ENCODE results near the gene PRPF19. TPM values are rescaled to one million over a fixed set of nuclear protein-coding genes. Genes with fewer than 3 reads are reported as not detected.

Gene PRPF19
- total RNA-seq, 5 donors from 2014 or later (not counting 1 experiment from before 2014, with no cell fraction given) = 81.7 to 106 (median 96.9) TPM

DNA sequence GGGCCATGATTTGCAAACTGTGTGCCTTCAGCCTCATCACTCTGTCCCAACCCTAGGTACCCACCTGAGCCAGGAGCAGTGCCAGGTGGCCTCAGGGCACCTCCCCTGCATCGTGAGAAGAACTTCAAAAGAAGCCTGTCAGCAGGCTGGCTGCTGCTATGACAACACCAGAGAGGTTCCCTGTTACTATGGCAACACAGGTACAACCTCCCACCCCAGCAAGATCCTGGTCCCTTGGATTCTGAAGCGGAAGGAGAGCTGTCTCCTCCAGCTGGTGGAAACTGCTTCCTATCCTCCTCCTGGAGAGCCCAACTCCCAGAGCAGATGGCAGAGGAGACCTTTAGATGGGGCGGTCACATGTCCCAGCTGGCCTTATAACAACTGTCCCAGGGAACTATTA is 36.1 kb downstream of the PRPF19 start:
- DNase-seq = peak in 1 of 35 experiments; percentile 15
- Mint-ChIP-seq H3K36me3 (no peaks in the 10 kb centered on the region), H3K4me3 (no peak overlapping the region), H3K9me3 (no peaks in the 10 kb centered on the region), H3K27me3 (peaks cover 0 to 4% of the 10 kb centered on the region in 2 donors), H3K4me1 (peaks cover 18 to 24% (median 21%) of the 10 kb centered on the region in 3 donors), H3K27ac (peak overlapping the region in 1 of 2 donors; percentile 22)
- 10% methylated on average over 1 of the region's 3 CpGs for WGBS (ENCODE audit: insufficient coverage)
- peaks cover 8 to 40% of the 10 kb centered on the region in 2 experiments for H3K4me1 ChIP-seq (ENCODE audit: control insufficient read depth in 1 of 2, extremely low read depth in 1 of 2, insufficient read depth in 2 of 2, low read length in 2 of 2)
- ATAC-seq (replicated peaks in 1 of 4) = peak in 1 of 4 experiments; percentile 45
- H3K27me3 ChIP-seq (replicated peaks in 1 of 2; ENCODE audit: control insufficient read depth in 2 of 2, extremely low read depth in 1 of 2, insufficient read depth in 2 of 2, low read length in 1 of 2) = peaks cover 0 to 39% of the 10 kb centered on the region in 2 experiments
- no peak overlapping the region for H3K27ac ChIP-seq (ENCODE audit: low read length)
- no peak overlapping the region for H3K4me3 ChIP-seq (ENCODE audit: control insufficient read depth in 1 of 2, extremely low read depth in 1 of 2, low read length in 1 of 2)
- no peaks in the 10 kb centered on the region for H3K9me3 ChIP-seq
- ChIA-PET POLR2A (no interaction called here), CTCF (no interaction called here)
- no peaks in the 10 kb centered on the region for H3K36me3 ChIP-seq (ENCODE audit: control insufficient read depth in 2 of 2, extremely low read depth in 1 of 2, insufficient read depth in 1 of 2, low read length in 1 of 2)

DNA sequence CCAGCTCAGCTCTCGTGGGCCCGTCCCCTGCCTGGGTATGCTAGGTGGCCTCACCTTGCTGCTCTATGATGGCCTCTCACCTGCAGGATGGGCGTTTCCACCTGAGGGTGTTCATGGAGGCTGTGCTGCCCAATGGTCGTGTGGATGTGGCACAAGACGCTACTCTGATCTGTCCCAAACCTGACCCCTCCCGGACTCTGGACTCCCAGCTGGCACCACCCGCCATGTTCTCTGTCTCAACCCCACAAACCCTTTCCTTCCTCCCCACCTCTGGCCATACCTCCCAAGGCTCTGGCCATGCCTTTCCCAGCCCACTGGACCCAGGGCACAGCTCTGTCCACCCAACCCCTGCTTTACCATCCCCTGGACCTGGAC is 36.9 kb downstream of the PRPF19 start:
- 88% methylated on average over 7 of the region's 7 CpGs for WGBS (ENCODE audit: insufficient coverage)
- H3K27ac Mint-ChIP-seq = no peak overlapping the region
- H3K36me3 Mint-ChIP-seq = no peaks in the 10 kb centered on the region
- ATAC-seq (replicated peaks in 1 of 4) (no peak), DNase-seq (no peak)
- Histone ChIP-seq H3K36me3 (ENCODE audit: control insufficient read depth in 2 of 2, extremely low read depth in 1 of 2, insufficient read depth in 1 of 2, low read length in 1 of 2) (no peaks in the 10 kb centered on the region), H3K4me3 (ENCODE audit: control insufficient read depth in 1 of 2, extremely low read depth in 1 of 2, low read length in 1 of 2) (no peak overlapping the region), H3K27ac (ENCODE audit: low read length) (no peak overlapping the region), H3K4me1 (ENCODE audit: control insufficient read depth in 1 of 2, extremely low read depth in 1 of 2, insufficient read depth in 2 of 2, low read length in 2 of 2) (peaks cover 8 to 40% of the 10 kb centered on the region in 2 experiments), H3K9me3 (no peaks in the 10 kb centered on the region), H3K27me3 (replicated peaks in 1 of 2; ENCODE audit: control insufficient read depth in 2 of 2, extremely low read depth in 1 of 2, insufficient read depth in 2 of 2, low read length in 1 of 2) (peaks cover 0 to 39% of the 10 kb centered on the region in 2 experiments)
- peaks cover 18 to 24% (median 21%) of the 10 kb centered on the region in 3 donors for H3K4me1 Mint-ChIP-seq
- peaks cover 0 to 4% of the 10 kb centered on the region in 2 donors for H3K27me3 Mint-ChIP-seq
- ChIA-PET CTCF (interaction anchor here in 1 of 2 donors (0.6 kb wide), 1 partner anchor 392 kb away, joined by 3 read pairs; no protein-coding TSS in a partner anchor), POLR2A (no interaction called here)
- H3K9me3 Mint-ChIP-seq = no peaks in the 10 kb centered on the region
- H3K4me3 Mint-ChIP-seq = no peak overlapping the region

DNA sequence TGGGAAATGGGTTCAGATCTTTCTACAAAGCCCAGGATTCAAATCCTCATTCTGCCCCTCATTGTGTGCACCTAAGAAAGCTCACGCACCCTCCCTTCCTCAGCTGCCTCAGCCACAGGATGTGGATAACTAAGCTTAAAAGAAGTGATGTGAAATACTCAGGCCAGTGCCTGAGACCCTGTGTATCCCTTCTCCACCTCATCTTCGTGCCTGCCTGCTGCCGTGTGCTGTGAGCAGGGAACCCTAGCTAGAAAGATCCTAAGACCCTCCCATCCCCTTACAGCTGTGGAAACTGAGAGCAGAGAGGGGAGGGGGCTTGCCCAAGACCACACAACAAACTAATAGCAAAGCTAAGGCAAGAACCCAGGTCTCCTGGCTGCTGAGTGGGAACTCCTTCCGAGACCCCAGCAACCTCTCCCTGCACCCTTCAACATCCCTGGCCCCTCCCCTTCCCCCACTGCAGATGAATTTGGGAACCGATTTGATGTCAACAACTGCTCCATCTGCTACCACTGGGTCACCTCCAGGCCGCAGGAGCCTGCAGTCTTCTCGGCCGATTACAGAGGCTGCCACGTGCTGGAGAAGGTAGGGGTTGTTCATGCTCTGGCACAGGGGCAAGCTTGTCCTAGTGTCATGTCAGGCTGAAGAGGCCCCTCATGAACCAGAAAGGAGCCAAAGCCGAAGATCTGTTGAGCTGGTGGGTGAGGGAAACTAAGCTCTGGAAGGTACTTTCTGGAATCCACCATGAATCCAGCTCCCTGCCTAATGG is 37.5 kb downstream of the PRPF19 start:
- POLR2A ChIA-PET = no interaction called here
- Mint-ChIP-seq H3K4me3 (no peak overlapping the region), H3K4me1 (peaks cover 18 to 21% (median 21%) of the 10 kb centered on the region in 3 donors), H3K27ac (peak overlapping the region in 1 of 2 donors; percentile 43), H3K27me3 (peaks cover 0 to 4% of the 10 kb centered on the region in 2 donors), H3K36me3 (no peaks in the 10 kb centered on the region), H3K9me3 (no peaks in the 10 kb centered on the region)
- Histone ChIP-seq H3K9me3 (no peaks in the 10 kb centered on the region), H3K4me3 (ENCODE audit: control insufficient read depth in 1 of 2, extremely low read depth in 1 of 2, low read length in 1 of 2) (no peak overlapping the region), H3K27me3 (replicated peaks in 1 of 2; ENCODE audit: control insufficient read depth in 2 of 2, extremely low read depth in 1 of 2, insufficient read depth in 2 of 2, low read length in 1 of 2) (peaks cover 0 to 39% of the 10 kb centered on the region in 2 experiments), H3K4me1 (ENCODE audit: control insufficient read depth in 1 of 2, extremely low read depth in 1 of 2, insufficient read depth in 2 of 2, low read length in 2 of 2) (peaks cover 8 to 40% of the 10 kb centered on the region in 2 experiments), H3K27ac (ENCODE audit: low read length) (no peak overlapping the region), H3K36me3 (ENCODE audit: control insufficient read depth in 2 of 2, extremely low read depth in 1 of 2, insufficient read depth in 1 of 2, low read length in 1 of 2) (no peaks in the 10 kb centered on the region)
- ATAC-seq (replicated peaks in 1 of 4) = no peak
- 93% methylated on average over 5 of the region's 10 CpGs for WGBS (ENCODE audit: insufficient coverage)
- CTCF ChIA-PET = interaction anchor here in 1 of 2 donors (0.6 kb wide), 1 partner anchor 393 kb away, joined by 3 read pairs; no protein-coding TSS in a partner anchor
- DNase-seq = no peak

DNA sequence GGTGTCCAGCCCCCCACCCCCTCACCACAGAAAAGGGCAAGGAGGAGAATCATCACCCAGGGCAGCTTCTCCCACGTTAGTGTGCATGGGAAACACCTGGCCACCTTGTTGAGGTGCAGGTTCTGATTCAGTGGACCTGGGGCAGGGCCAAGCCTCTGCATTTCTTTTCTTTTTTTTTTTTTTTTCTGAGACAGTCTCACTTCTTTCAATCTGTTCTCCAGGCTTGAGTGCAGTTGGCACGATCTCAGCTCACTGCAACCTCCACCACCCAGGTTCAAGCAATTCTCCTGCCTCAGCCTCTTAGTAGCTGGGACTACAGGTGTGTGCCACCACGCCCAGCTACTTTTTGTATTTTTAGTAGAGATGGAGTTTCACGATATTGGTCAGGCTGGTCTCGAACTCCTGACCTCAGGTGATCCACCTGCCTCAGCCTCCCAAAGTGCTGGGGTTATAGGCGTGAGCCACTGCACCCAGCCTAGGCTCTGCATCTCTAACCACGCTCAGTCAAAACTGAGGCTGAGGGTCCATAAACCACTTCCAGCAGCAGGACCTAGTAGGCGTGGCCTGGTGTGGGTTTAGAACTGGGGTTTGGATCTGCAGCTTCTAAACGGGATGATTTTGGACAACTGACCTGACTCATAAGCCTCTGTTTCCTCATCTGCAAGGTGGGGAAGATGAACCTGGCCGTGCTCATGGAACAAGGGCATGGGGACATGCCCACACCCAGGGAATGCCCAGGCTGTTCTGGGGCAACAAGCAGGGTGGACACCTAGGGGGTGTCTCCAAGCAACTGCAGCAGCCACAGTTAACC is 38.3 kb downstream of the PRPF19 start:
- no peaks in the 10 kb centered on the region for H3K9me3 Mint-ChIP-seq
- no peak overlapping the region for H3K4me3 Mint-ChIP-seq
- H3K36me3 ChIP-seq (ENCODE audit: control insufficient read depth in 2 of 2, extremely low read depth in 1 of 2, insufficient read depth in 1 of 2, low read length in 1 of 2) = no peaks in the 10 kb centered on the region
- no peak overlapping the region for H3K4me3 ChIP-seq (ENCODE audit: control insufficient read depth in 1 of 2, extremely low read depth in 1 of 2, low read length in 1 of 2)
- peak overlapping the region in 1 of 2 donors; percentile 43 for H3K27ac Mint-ChIP-seq
- no peak for DNase-seq
- ChIA-PET CTCF (no interaction called here), POLR2A (interaction anchor here in 1 of 2 donors (0.5 kb wide), 1 partner anchor 13 kb away, joined by 3 read pairs; no protein-coding TSS in a partner anchor)
- H3K9me3 ChIP-seq = no peaks in the 10 kb centered on the region
- no peak overlapping the region for H3K27ac ChIP-seq (ENCODE audit: low read length)
- H3K36me3 Mint-ChIP-seq = no peaks in the 10 kb centered on the region
- peaks cover 0 to 39% of the 10 kb centered on the region in 2 experiments for H3K27me3 ChIP-seq (replicated peaks in 1 of 2; ENCODE audit: control insufficient read depth in 2 of 2, extremely low read depth in 1 of 2, insufficient read depth in 2 of 2, low read length in 1 of 2)
- H3K4me1 Mint-ChIP-seq = peaks cover 11 to 20% (median 19%) of the 10 kb centered on the region in 3 donors
- ATAC-seq (replicated peaks in 1 of 4) = no peak
- H3K27me3 Mint-ChIP-seq = peaks cover 0 to 4% of the 10 kb centered on the region in 2 donors
- WGBS (ENCODE audit: insufficient coverage) = 64% methylated on average over 6 of the region's 10 CpGs
- peaks cover 8 to 33% of the 10 kb centered on the region in 2 experiments for H3K4me1 ChIP-seq (ENCODE audit: control insufficient read depth in 1 of 2, extremely low read depth in 1 of 2, insufficient read depth in 2 of 2, low read length in 2 of 2)

DNA sequence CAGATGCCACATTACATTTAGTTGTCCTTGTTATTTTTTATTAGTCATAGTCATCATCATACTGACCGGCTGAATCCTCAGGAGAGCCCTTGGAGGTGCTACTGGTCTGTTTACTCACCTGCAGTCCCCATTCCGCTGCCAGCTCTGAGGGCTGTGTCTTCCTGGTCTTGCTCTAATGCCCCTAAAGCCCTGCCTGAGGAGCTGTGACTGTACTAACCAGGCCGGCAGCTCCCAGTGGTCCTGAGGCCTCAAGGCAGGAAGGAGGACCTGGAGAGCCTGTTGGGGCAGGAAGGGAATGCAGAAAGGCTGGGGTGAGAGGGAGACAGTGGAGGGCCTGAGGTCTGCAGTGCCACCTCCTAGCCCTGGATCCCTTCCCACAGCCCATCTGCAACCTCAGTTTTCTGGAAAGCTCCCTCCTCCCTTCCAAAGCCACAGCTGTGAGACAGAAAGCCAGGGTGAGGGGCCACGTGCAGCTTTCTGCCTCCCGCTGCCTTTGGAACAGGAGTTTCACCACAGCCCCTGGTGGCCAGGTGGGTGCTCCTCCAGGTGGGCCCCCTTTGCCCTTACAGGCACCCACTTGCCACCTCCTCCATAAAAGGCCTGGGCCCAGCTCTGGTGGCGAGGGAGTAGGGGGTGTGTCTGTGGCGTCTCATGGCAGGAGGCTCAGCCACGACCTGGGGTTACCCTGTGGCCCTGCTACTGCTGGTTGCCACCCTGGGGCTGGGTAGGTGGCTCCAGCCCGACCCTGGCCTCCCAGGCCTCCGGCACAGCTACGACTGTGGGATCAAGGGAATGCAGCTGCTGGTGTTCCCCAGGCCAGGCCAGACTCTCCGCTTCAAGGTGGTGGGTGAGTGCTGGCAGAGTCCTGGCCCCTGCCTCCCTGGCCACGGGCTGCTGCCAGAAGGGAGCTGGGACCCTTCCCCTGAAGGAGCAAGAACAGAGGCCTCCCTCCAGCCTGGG is 39.2 kb downstream of the PRPF19 start, which contains the start of gene ZP1:
Gene ZP1, plus strand, starts transcription at position 632 of the 960 bp plus-strand sequence. Its CDS starts 20 bp downstream, at position 652.
- H3K27me3 ChIP-seq (replicated peaks in 1 of 2; ENCODE audit: control insufficient read depth in 2 of 2, extremely low read depth in 1 of 2, insufficient read depth in 2 of 2, low read length in 1 of 2) = peaks cover 0 to 38% of the 10 kb centered on the region in 2 experiments
- peaks cover 7 to 17% (median 16%) of the 10 kb centered on the region in 3 donors for H3K4me1 Mint-ChIP-seq
- no peak within 1 kb of the TSS for H3K4me3 Mint-ChIP-seq
- H3K36me3 ChIP-seq (ENCODE audit: control insufficient read depth in 2 of 2, extremely low read depth in 1 of 2, insufficient read depth in 1 of 2, low read length in 1 of 2) = no peaks in the 10 kb centered on the region
- CTCF ChIA-PET = no interaction called here
- ATAC-seq (replicated peaks in 1 of 4) (no peak), DNase-seq (no peak)
- H3K36me3 Mint-ChIP-seq = no peaks in the 10 kb centered on the region
- WGBS (ENCODE audit: insufficient coverage) = 75% methylated on average over 9 of the region's 13 CpGs
- no peak within 1 kb of the TSS for H3K27ac ChIP-seq (ENCODE audit: low read length)
- POLR2A ChIA-PET = interaction anchor here (0.5 to 0.6 kb wide), 2 partner anchors 12 to 15 kb away, joined by 3 read pairs; no protein-coding TSS in a partner anchor
- H3K27me3 Mint-ChIP-seq = peaks cover 0 to 4% of the 10 kb centered on the region in 2 donors
- no peak within 1 kb of the TSS for H3K27ac Mint-ChIP-seq
- H3K4me3 ChIP-seq (ENCODE audit: control insufficient read depth in 1 of 2, extremely low read depth in 1 of 2, low read length in 1 of 2) = no peak within 1 kb of the TSS
- H3K9me3 Mint-ChIP-seq = no peaks in the 10 kb centered on the region
- peaks cover 8 to 25% of the 10 kb centered on the region in 2 experiments for H3K4me1 ChIP-seq (ENCODE audit: control insufficient read depth in 1 of 2, extremely low read depth in 1 of 2, insufficient read depth in 2 of 2, low read length in 2 of 2)
- H3K9me3 ChIP-seq = no peaks in the 10 kb centered on the region

Data from T-cell (primary cell).